Epithelial cell of proximal tubule (primary cell): Measurements from ENCODE around the gene NCSTN. TPM values are rescaled to one million over a fixed set of nuclear protein-coding genes. Genes with fewer than 3 reads are reported as not detected.

Experiments
- DNase-seq: peaks from one replicate; pipeline ENCODE4 v3.0.0-alpha.2; 2011; ENCODE audit warnings: low read depth
- H3K4me3 ChIP-seq: 2 replicates; pipeline ENCODE4 v1.5.1; 2011; ENCODE audit warnings: low read depth, mild to moderate bottlenecking, low read length
- total RNA-seq: library from RNA; depleted of rRNA; stranded (reverse); fragments of >200 nt; gene quantifications from 2 replicates; pipeline ENCODE4 v1.2.3, GENCODE V29; 2015
- TF ChIP-seq, protein P1 (sequence below): conservative IDR thresholded peaks from 2 replicates; pipeline ENCODE4 v1.5.1; 2012; ENCODE audit warnings: low read depth, mild to moderate bottlenecking, low read length

NCSTN gene
- total RNA-seq, 1 donor from 2014 or later: 55.7 TPM

DNA sequence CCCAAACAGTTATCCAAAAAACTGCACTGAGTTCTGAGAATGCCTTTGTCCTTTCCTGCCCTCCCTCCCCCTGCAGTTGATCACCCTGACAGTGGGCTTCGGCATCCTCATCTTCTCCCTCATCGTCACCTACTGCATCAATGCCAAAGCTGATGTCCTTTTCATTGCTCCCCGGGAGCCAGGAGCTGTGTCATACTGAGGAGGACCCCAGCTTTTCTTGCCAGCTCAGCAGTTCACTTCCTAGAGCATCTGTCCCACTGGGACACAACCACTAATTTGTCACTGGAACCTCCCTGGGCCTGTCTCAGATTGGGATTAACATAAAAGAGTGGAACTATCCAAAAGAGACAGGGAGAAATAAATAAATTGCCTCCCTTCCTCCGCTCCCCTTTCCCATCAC, 14.9 kb downstream of the NCSTN start:
- TF ChIP-seq, protein P1, sequence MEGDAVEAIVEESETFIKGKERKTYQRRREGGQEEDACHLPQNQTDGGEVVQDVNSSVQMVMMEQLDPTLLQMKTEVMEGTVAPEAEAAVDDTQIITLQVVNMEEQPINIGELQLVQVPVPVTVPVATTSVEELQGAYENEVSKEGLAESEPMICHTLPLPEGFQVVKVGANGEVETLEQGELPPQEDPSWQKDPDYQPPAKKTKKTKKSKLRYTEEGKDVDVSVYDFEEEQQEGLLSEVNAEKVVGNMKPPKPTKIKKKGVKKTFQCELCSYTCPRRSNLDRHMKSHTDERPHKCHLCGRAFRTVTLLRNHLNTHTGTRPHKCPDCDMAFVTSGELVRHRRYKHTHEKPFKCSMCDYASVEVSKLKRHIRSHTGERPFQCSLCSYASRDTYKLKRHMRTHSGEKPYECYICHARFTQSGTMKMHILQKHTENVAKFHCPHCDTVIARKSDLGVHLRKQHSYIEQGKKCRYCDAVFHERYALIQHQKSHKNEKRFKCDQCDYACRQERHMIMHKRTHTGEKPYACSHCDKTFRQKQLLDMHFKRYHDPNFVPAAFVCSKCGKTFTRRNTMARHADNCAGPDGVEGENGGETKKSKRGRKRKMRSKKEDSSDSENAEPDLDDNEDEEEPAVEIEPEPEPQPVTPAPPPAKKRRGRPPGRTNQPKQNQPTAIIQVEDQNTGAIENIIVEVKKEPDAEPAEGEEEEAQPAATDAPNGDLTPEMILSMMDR: no peak

DNA sequence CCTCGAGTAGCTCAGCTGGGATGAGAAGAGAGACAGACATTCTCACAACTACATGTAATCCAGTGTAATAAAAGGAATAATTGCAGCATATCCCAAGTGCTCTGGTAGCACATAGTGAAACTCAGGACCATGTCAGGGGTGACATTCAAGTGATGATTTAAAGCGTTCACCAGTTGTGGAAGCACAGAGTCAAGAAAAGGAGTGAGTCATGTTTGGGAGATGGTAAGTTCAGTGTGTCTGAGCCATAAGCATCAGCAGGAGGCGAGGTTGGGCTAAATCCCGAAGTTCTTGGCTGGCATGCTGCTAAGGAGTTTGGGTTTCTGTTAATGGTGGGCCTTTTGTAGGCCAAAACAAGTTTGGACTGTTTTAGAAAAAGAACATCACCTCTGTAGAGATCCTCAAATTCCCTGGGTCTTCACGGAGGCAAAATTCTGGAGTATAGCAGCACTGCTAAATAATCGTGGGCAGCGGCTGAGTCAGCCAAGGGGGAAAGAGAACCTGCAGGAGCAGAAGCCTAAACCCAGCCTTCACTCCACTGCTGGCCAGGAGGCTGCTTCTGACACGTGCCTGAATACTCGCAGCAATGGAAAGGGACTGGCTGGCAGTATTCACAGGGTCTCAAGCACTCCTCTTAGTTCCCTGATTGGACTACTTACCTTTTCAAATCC, 16.5 kb downstream of the NCSTN start:
- no peak overlapping the region for H3K4me3 ChIP-seq
- DNase-seq: no peak
- TF ChIP-seq, protein P1: no peak

More for the DNA sequence above, 14.9 kb downstream of the NCSTN start:
- H3K4me3 ChIP-seq: no peak overlapping the region
- no peak for DNase-seq

DNA sequence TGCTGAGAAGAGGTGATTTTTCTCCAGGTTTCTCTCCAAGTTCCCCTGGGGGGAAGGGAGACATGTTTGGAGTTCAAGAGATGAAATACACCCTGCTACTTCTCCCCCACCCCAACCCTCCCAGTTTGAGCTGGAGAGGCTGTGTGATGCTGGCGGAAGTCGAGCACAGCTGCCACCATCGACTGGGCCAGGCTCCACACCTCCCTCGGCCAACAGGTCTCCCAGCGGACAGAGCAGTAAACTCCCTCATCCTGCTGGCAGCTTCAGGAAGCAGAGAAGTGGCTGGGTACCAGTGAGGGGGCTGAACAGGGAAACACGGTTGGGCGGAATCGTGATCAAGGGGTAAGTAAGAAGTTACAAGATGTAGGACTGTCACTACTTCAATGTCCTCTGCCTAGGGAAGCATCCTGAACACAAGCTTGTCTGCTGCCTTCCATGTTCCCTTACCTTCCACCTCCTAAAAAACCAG, 17.1 kb downstream of the NCSTN start:
- no peak overlapping the region for H3K4me3 ChIP-seq
- no peak for DNase-seq
- TF ChIP-seq, protein P1: no peak

DNA sequence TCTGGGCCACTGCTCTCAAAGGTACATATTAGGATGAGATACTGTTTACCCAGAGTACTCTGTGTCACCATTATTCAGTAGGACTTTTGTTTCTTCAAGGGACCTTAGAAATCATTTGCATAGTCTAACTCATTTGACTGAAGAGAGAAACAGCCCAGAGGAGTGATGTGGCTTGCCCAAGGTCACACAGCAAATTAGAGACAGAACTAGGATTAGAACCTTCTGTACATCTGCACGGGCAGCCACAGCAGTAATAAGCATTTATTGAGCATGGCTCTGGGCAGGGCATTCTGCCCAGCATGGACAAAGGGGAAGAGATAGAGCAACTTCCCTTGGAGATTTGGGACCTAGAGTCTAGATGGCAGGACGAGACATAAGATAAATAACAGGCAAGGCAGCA, 18.0 kb downstream of the NCSTN start:
- H3K4me3 ChIP-seq: no peak overlapping the region
- TF ChIP-seq, protein P1: no peak
- DNase-seq: no peak

DNA sequence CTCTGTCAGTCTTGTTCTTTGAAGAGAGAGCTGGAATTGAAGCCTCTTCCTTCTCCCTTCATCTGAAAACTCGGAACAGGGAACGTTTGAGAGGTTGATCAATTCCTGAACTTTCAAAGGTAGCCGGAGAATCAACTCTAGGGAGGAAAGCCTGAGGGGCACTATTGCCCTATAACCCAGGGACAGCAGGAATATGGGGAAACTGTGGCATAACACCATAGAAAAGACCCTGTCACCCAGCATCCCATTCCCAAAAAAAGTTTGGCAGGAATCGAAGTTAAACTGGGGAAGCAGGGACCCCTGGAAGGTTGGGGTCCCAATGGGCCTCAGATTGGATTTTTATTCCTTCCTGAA, 18.6 kb downstream of the NCSTN start:
- no peak overlapping the region for H3K4me3 ChIP-seq
- TF ChIP-seq, protein P1: no peak
- no peak for DNase-seq

DNA sequence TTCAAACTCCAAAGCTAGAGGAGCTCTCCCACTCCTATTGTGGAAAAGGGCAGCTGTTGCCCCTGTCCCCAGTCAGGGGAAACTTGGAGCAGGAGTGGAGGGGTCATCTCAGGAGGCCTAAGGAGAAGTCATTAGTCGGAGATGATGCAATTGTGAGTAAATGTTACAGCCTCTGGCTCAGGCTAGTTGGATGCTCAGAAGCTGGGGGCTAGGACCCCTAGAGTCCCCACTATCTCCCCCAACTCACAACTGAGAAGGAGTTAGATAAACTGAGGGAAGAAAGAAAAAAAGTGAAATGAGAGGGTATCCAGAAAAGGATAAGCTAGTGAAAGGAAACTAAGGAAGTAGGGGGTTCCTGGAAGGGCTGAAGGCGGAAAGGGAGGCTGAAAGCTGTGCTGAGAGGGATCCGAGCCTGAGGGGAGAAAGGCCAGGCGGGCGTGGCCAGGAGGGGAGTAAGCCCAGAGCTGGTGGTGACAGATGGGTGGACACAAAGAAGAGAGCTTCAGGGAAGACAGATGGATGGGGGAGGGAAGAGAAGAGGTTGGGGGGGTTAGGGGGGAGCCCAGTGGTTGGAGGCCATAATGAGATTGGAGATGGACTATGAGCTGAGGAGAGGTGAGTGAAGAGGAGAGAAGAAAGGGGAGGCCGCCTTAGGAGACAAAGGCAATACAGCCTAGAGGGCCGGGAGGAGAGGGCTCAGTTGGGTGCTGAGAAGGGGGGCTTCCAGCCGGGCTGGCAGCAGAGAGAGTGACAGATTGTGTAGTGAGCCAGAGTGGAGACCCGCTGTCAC, 19.2 kb downstream of the NCSTN start:
- no peak for DNase-seq
- no peak overlapping the region for H3K4me3 ChIP-seq
- TF ChIP-seq, protein P1: no peak

DNA sequence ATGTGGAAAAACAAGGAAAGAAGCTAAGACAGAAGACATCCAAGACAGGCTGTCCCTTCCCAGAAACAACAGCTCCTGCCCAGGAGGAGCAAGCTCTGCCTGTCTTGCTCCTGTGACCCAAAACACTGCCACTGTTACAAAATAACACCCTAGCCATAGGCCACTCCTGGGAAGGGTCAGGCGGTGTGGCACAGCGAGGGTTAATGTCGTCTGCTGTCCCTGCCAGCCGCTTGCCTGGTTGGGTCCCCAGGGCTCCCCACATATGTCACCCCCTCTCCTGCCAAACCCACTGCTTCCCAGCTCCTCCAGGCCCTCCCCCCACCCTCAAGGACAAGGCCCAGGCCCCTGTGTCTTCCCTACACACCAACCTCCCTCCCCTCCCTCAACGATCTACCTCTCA, 19.8 kb downstream of the NCSTN start:
- no peak overlapping the region for H3K4me3 ChIP-seq
- DNase-seq: no peak
- TF ChIP-seq, protein P1: no peak
